Ectodermal cell (in vitro differentiated cells): ENCODE measurements around the gene FDPS.
A peak's percentile ranks its signal among the peaks of the same experiment; 100 is the strongest.
"Not testable (repeated sequence)": the region's sequence is repeated elsewhere in the genome, so short reads cannot be mapped to it uniquely, and the experiment has no call there.

Source experiments
- H3K27ac ChIP-seq: 2 replicates; pipeline ENCODE4 v1.7.0; 2013; ENCODE audit warnings: mild to moderate bottlenecking, low read depth, low read length; ENCODE audit not compliant: insufficient read depth, poor library complexity, severe bottlenecking
- H3K27me3 ChIP-seq: 2 replicates; pipeline ENCODE4 v1.7.0; 2013; ENCODE audit warnings: mild to moderate bottlenecking, low read length; ENCODE audit not compliant: insufficient read depth, control insufficient read depth, poor library complexity, severe bottlenecking
- H3K36me3 ChIP-seq: one replicate; pipeline ENCODE4 v1.7.0; 2013; ENCODE audit warnings: low read length; ENCODE audit not compliant: control insufficient read depth, insufficient read depth
- H3K4me1 ChIP-seq: one replicate; pipeline ENCODE4 v1.7.0; 2013; ENCODE audit warnings: low read length; ENCODE audit not compliant: control insufficient read depth, insufficient read depth
- H3K4me3 ChIP-seq: 2 replicates; pipeline ENCODE4 v1.7.0; 2013; ENCODE audit warnings: low read depth, low read length, control low read depth; ENCODE audit not compliant: insufficient read depth
- H3K9me3 ChIP-seq: 2 replicates; pipeline ENCODE4 v1.7.0; 2013; ENCODE audit warnings: mild to moderate bottlenecking, low read length, moderate library complexity; ENCODE audit not compliant: control insufficient read depth
- WGBS, 2 experiments: methylation state at CpG; one replicate each; pipeline ENCODE4 v1.1.7; 2013; ENCODE audit warnings: missing lambda C conversion rate in 2 of 2; 5-methylcytosine and 5-hydroxymethylcytosine counted together

The FDPS gene

GRCh38 chr1:155285063-155285462 lies 23.6 kb upstream of the FDPS start:
- Histone ChIP-seq H3K36me3 (no peaks in the 10 kb centered on the region), H3K4me3 (no peak overlapping the region), H3K27me3 (no peaks in the 10 kb centered on the region), H3K9me3 (no peaks in the 10 kb centered on the region), H3K4me1 (no peaks in the 10 kb centered on the region), H3K27ac (no peak overlapping the region)
- WGBS, 2 experiments, result 93 to 95% methylated on average over 14 of the region's 14 CpGs

GRCh38 chr1:155285631-155286044 lies 23.0 kb upstream of the FDPS start:
- Histone ChIP-seq H3K27me3 (no peaks in the 10 kb centered on the region), H3K36me3 (no peaks in the 10 kb centered on the region), H3K9me3 (no peaks in the 10 kb centered on the region), H3K4me3 (no peak overlapping the region), H3K27ac (no peak overlapping the region), H3K4me1 (no peaks in the 10 kb centered on the region)
- 96% methylated on average over 18 of the region's 18 CpGs for WGBS, 2 experiments

GRCh38 chr1:155286544-155286943 lies 22.1 kb upstream of the FDPS start:
- Histone ChIP-seq H3K4me1 (no peaks in the 10 kb centered on the region), H3K4me3 (no peak overlapping the region), H3K27me3 (no peaks in the 10 kb centered on the region), H3K27ac (no peak overlapping the region), H3K9me3 (no peaks in the 10 kb centered on the region), H3K36me3 (no peaks in the 10 kb centered on the region)
- 91 to 93% methylated on average over 2 of the region's 2 CpGs for WGBS, 2 experiments

- 93% methylated on average over 21 of the region's 21 CpGs for WGBS, 2 experiments
- Histone ChIP-seq H3K4me3 (no peak overlapping the region), H3K36me3 (no peaks in the 10 kb centered on the region), H3K27ac (no peak overlapping the region), H3K4me1 (no peaks in the 10 kb centered on the region), H3K27me3 (peaks cover 5% of the 10 kb centered on the region), H3K9me3 (no peaks in the 10 kb centered on the region)
These were observed 20.6 kb upstream of the FDPS start for GRCh38 chr1:155287987-155288543.

- peaks cover 34% of the 10 kb centered on the region for H3K27me3 ChIP-seq
- not testable (repeated sequence) for H3K4me3 ChIP-seq, H3K9me3 ChIP-seq, H3K27ac ChIP-seq, H3K4me1 ChIP-seq, H3K36me3 ChIP-seq
- whole genome bisulfite sequencing, 2 experiments, result 88 to 89% methylated on average over 10 of the region's 10 CpGs
These were observed 17.7 kb upstream of the FDPS start for GRCh38 chr1:155291006-155291405.

- Histone ChIP-seq H3K9me3 (no peaks in the 10 kb centered on the region), H3K4me3 (no peak overlapping the region), H3K36me3 (no peaks in the 10 kb centered on the region), H3K27ac (no peak overlapping the region), H3K4me1 (no peaks in the 10 kb centered on the region), H3K27me3 (peaks cover 48% of the 10 kb centered on the region)
- 89 to 90% methylated on average over 17 of the region's 17 CpGs for WGBS, 2 experiments
These were observed 15.4 kb upstream of the FDPS start for GRCh38 chr1:155293086-155293749.

GRCh38 chr1:155294520-155295182 lies 14.0 kb upstream of the FDPS start:
- Histone ChIP-seq H3K27me3 (peaks cover 48% of the 10 kb centered on the region), H3K4me3 (peak overlapping the region; percentile 40)
- WGBS, 2 experiments, result 47 to 50% methylated on average over 46 of the region's 46 CpGs

GRCh38 chr1:155295183-155295941 lies 13.3 kb upstream of the FDPS start:
- peak overlapping the region; percentile 40 for H3K4me3 ChIP-seq
- 8 to 10% methylated on average over 47 of the region's 47 CpGs for WGBS, 2 experiments
- peaks cover 48% of the 10 kb centered on the region for H3K27me3 ChIP-seq
- H3K36me3 ChIP-seq, result no peaks in the 10 kb centered on the region
- H3K4me1 ChIP-seq, result no peaks in the 10 kb centered on the region
- no peaks in the 10 kb centered on the region for H3K9me3 ChIP-seq
- H3K27ac ChIP-seq, result no peak overlapping the region

More at GRCh38 chr1:155294520-155295182, 14.0 kb upstream of the FDPS start:
- no peaks in the 10 kb centered on the region for H3K4me1 ChIP-seq
- no peaks in the 10 kb centered on the region for H3K36me3 ChIP-seq
- no peak overlapping the region for H3K27ac ChIP-seq
- no peaks in the 10 kb centered on the region for H3K9me3 ChIP-seq

- H3K27ac ChIP-seq, result no peak overlapping the region
- WGBS, 2 experiments, result 83 to 87% methylated on average over 7 of the region's 7 CpGs
- no peak overlapping the region for H3K4me3 ChIP-seq
- H3K4me1 ChIP-seq, result no peaks in the 10 kb centered on the region
- H3K27me3 ChIP-seq, result peaks cover 48% of the 10 kb centered on the region
- no peaks in the 10 kb centered on the region for H3K9me3 ChIP-seq
- no peaks in the 10 kb centered on the region for H3K36me3 ChIP-seq
These were observed 12.8 kb upstream of the FDPS start for GRCh38 chr1:155295942-155296267.

- WGBS, 2 experiments, result 89 to 93% methylated on average over 3 of the region's 3 CpGs
- H3K4me3 ChIP-seq, result no peak overlapping the region
- no peaks in the 10 kb centered on the region for H3K4me1 ChIP-seq
- H3K27me3 ChIP-seq, result peaks cover 48% of the 10 kb centered on the region
- H3K9me3 ChIP-seq, result no peaks in the 10 kb centered on the region
- H3K36me3 ChIP-seq, result no peaks in the 10 kb centered on the region
- H3K27ac ChIP-seq, result no peak overlapping the region
These were observed 12.0 kb upstream of the FDPS start for GRCh38 chr1:155296661-155297060.
